OCI-LY1 (cell line): ENCODE data around the gene MYOZ3.

ENCODE experiments used
- H2AFZ ChIP-seq: fragments of 200-600 bp; sonication (generic), shearing (Covaris generic); 2 replicates; pipeline ENCODE4 v1.6.0; 2014; ENCODE audit warnings: antibody characterized with exemption, mild to moderate bottlenecking, low read length
- H3F3A ChIP-seq: fragments of 200-600 bp; sonication (generic), shearing (Covaris generic); 2 replicates; pipeline ENCODE4 v1.6.0; 2014; ENCODE audit warnings: mild to moderate bottlenecking, antibody characterized with exemption, low read length, moderate library complexity; ENCODE audit not compliant: insufficient read depth
- H3K27ac ChIP-seq: fragments of 200-600 bp; sonication (generic); 2 replicates; pipeline ENCODE4 v1.5.1; 2014; ENCODE audit warnings: low read length, mixed run types, mild to moderate bottlenecking, low read depth; ENCODE audit not compliant: poor library complexity, severe bottlenecking
- H3K27me3 ChIP-seq: fragments of 200-600 bp; sonication (generic); 2 replicates; pipeline ENCODE4 v1.6.0; 2014; ENCODE audit warnings: antibody characterized with exemption, mild to moderate bottlenecking, low read length, moderate library complexity; ENCODE audit not compliant: insufficient read depth
- H3K36me3 ChIP-seq: fragments of 200-600 bp; sonication (generic); 2 replicates; pipeline ENCODE4 v1.6.1; 2014; ENCODE audit warnings: mild to moderate bottlenecking, antibody characterized with exemption, low read length, moderate library complexity, mixed read lengths; ENCODE audit not compliant: insufficient read depth
- H3K4me1 ChIP-seq: fragments of 200-600 bp; sonication (generic); 2 replicates; pipeline ENCODE4 v1.5.1; 2014; ENCODE audit warnings: mild to moderate bottlenecking, low read length, moderate library complexity; ENCODE audit not compliant: insufficient read depth, severe bottlenecking
- H3K4me2 ChIP-seq: fragments of 200-600 bp; sonication (generic), shearing (Covaris generic); 2 replicates; pipeline ENCODE4 v1.6.1; 2014; ENCODE audit warnings: low read length
- H3K4me3 ChIP-seq: fragments of 200-600 bp; sonication (generic); 2 replicates; pipeline ENCODE4 v1.5.1; 2014; ENCODE audit warnings: low read length, low read depth, mild to moderate bottlenecking, mixed read lengths; ENCODE audit not compliant: poor library complexity, severe bottlenecking
- H3K79me2 ChIP-seq: fragments of 200-600 bp; shearing (Covaris generic); 2 replicates; pipeline ENCODE4 v1.6.1; 2016; ENCODE audit warnings: mixed run types, low read length, mixed read lengths; ENCODE audit not compliant: insufficient read depth
- H3K9ac ChIP-seq: fragments of 200-600 bp; sonication (generic), shearing (Covaris generic); 2 replicates; pipeline ENCODE4 v1.6.1; 2014; ENCODE audit warnings: mild to moderate bottlenecking, low read length, mixed read lengths
- H3K9me2 ChIP-seq: fragments of 200-600 bp; sonication (generic), shearing (Covaris generic); 2 replicates; pipeline ENCODE4 v1.6.1; 2014; ENCODE audit warnings: low read depth, mild to moderate bottlenecking, low read length, mixed read lengths
- H3K9me3 ChIP-seq: fragments of 200-600 bp; shearing (Covaris generic); 2 replicates; pipeline ENCODE4 v1.6.1; 2014; ENCODE audit warnings: low read length, mixed read lengths
- H4K20me1 ChIP-seq: fragments of 200-600 bp; sonication (generic), shearing (Covaris generic); 2 replicates; pipeline ENCODE4 v1.6.0; 2016; ENCODE audit warnings: mild to moderate bottlenecking, low read length; ENCODE audit not compliant: insufficient read depth
- EZH2 ChIP-seq: fragments of 200-600 bp; sonication (generic), shearing (Covaris generic); IDR thresholded peaks from 2 replicates; pipeline ENCODE4 v1.8.0; 2017; ENCODE audit warnings: borderline replicate concordance, mixed run types, mild to moderate bottlenecking, antibody characterized with exemption, low read length, moderate library complexity, mixed read lengths
- TF ChIP-seq, protein P1 (sequence below): fragments of 200-600 bp; sonication (generic), shearing (Covaris generic); IDR thresholded peaks from 2 replicates; pipeline ENCODE4 v1.5.1; 2017; ENCODE audit warnings: mild to moderate bottlenecking, antibody characterized with exemption, low read length, moderate library complexity, mixed read lengths

Gene MYOZ3

DNA sequence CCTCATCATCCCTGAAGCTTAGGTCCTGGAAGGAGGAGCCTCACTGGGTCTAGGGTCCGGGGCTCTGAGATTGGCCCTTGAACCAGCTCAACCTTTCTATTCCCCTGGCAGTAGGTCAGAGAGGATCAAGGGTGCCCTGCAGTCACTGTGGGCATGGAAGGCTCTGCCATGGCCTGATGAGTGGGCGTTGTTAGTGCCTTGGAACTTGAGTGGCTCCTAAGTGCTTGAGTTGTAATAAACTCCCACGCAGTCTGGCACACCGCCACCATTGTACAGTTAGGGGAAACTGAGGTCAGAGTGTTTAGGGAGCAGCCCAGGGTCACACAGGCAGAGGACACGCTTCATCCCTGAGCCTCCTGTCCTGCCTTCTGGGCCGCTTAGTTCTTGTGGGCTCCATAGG is 31.0 kb upstream of the MYOZ3 start:
- Histone ChIP-seq H3K4me2 (no peak overlapping the region), H3K4me3 (no peak overlapping the region), H3K4me1 (peaks cover 1% of the 10 kb centered on the region), H3K27me3 (0 out of 2 replicates have a peak, but pooled peaks cover 2% of the 10 kb centered on the region), H3K79me2 (no peaks in the 10 kb centered on the region), H3F3A (no peaks in the 10 kb centered on the region), H3K36me3 (no peaks in the 10 kb centered on the region), H2AFZ (no peak overlapping the region), H3K27ac (no peak overlapping the region), H3K9me3 (no peaks in the 10 kb centered on the region), H4K20me1 (no peaks in the 10 kb centered on the region), H3K9ac (no peak overlapping the region), H3K9me2 (no peaks in the 10 kb centered on the region)
- TF ChIP-seq EZH2, result no peak
- TF ChIP-seq, protein P1, sequence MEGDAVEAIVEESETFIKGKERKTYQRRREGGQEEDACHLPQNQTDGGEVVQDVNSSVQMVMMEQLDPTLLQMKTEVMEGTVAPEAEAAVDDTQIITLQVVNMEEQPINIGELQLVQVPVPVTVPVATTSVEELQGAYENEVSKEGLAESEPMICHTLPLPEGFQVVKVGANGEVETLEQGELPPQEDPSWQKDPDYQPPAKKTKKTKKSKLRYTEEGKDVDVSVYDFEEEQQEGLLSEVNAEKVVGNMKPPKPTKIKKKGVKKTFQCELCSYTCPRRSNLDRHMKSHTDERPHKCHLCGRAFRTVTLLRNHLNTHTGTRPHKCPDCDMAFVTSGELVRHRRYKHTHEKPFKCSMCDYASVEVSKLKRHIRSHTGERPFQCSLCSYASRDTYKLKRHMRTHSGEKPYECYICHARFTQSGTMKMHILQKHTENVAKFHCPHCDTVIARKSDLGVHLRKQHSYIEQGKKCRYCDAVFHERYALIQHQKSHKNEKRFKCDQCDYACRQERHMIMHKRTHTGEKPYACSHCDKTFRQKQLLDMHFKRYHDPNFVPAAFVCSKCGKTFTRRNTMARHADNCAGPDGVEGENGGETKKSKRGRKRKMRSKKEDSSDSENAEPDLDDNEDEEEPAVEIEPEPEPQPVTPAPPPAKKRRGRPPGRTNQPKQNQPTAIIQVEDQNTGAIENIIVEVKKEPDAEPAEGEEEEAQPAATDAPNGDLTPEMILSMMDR, result no peak

DNA sequence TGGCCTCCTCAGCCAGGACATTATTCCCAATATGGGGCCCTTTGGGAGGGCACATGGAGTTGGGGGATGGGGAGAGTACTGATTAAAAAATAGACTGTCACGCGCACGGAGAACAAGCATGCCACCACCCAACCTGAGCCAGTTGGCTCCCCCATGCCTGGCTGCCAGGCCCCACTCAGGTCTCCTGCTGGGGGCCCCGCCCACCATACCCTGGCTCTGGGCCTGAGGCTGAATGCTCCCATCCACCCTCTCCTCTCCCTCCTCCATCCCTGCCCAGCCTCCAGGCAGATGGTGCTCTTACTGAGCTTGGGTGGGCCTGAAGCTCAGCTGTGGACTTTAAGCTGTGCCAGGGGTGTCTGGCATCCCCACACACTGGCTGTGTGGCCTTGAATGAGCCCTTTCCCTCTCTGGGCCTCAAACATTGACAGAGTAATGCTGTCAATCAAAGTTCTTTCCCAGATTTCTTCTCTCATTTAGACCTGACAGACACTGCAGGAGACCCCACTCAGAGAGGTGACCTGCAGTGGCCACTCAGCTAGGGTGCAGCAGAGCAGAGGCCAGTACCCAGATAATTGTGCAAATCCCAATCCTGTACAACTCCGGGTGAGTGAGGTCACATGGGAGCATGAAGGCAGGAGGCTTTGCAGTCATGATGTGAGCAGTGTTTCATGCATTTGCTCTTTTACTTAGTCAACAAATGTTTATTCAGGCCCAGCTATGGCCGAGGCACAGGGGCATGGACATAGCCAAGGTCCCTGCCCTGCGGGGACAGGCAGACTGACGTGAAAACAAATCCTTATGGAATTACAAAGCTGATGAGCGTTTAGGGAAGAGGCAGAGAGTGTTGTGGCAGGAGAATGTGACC is 30.4 kb upstream of the MYOZ3 start:
- Histone ChIP-seq H3K36me3 (no peaks in the 10 kb centered on the region), H3K79me2 (no peaks in the 10 kb centered on the region), H4K20me1 (no peaks in the 10 kb centered on the region), H3K27me3 (0 out of 2 replicates have a peak, but pooled peaks cover 2% of the 10 kb centered on the region), H3K4me1 (no peaks in the 10 kb centered on the region), H3F3A (no peaks in the 10 kb centered on the region), H3K4me3 (no peak overlapping the region), H3K27ac (no peak overlapping the region), H3K9ac (no peak overlapping the region), H2AFZ (no peak overlapping the region), H3K9me2 (no peaks in the 10 kb centered on the region), H3K9me3 (no peaks in the 10 kb centered on the region), H3K4me2 (no peak overlapping the region)
- no peak for TF ChIP-seq EZH2
- TF ChIP-seq, protein P1, result no peak

DNA sequence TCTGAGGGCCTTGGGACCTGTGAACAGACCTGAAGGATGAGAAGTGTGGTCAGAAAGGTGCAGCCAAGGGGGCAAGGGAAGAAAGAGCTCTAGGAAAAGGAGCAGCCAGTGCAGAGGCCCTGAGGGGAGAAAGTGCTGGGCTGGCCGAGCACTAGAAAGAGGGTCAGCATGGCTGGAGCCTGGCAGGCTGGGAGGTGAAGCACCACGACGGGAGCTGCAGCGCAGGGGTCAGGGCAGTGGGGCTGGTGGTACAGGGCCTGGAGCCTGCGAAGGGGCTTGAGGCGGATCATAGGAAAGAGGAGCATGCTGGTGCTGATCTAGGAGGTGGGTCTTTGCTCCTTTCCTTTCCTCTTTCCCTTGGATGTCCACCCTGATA is 29.7 kb upstream of the MYOZ3 start:
- TF ChIP-seq, protein P1, result no peak
- TF ChIP-seq EZH2, result no peak
- H2AFZ ChIP-seq, result no peak overlapping the region
- no peaks in the 10 kb centered on the region for H4K20me1 ChIP-seq
- no peaks in the 10 kb centered on the region for H3K79me2 ChIP-seq
- no peaks in the 10 kb centered on the region for H3F3A ChIP-seq
- H3K4me3 ChIP-seq, result no peak overlapping the region
- no peak overlapping the region for H3K9ac ChIP-seq
- H3K27ac ChIP-seq, result no peak overlapping the region
- H3K36me3 ChIP-seq, result no peaks in the 10 kb centered on the region
- H3K9me2 ChIP-seq, result no peaks in the 10 kb centered on the region
- H3K27me3 ChIP-seq, result 0 out of 2 replicates have a peak, but pooled peaks cover 2% of the 10 kb centered on the region
- no peaks in the 10 kb centered on the region for H3K4me1 ChIP-seq
- no peak overlapping the region for H3K4me2 ChIP-seq
- H3K9me3 ChIP-seq, result no peaks in the 10 kb centered on the region
